Measurements from ENCODE around the gene RPS27A. TPM values are rescaled to one million over a fixed set of nuclear protein-coding genes. Genes with fewer than 3 reads are reported as not detected.
"Not testable (repeated sequence)": the region's sequence is repeated elsewhere in the genome, so short reads cannot be mapped to it uniquely, and the experiment has no call there.

RPS27A gene
- total and polyA plus RNA-seq, 8 donors, result 501 to 1,369 (median 622) TPM

GRCh38 chr2:55280851-55281546 is 48.5 kb downstream of the RPS27A start:
- peak overlapping the region in 1 of 4 donors; percentile 81 for H3K4me3 ChIP-seq
- intact Hi-C loops (cut with DNase I); DNase-seq; H3K27me3 ChIP-seq; H3K9me3 ChIP-seq; FAIRE-seq; H3K36me3 ChIP-seq: not testable (repeated sequence)
- H3K4me1 ChIP-seq, result peaks cover 0 to 13% (median 4%) of the 10 kb centered on the region in 3 donors
- H3K27ac ChIP-seq, result peak overlapping the region; percentile 92 to 99 (median 95)
- 59 to 74% methylated on average over 5 of the region's 5 CpGs for WGBS, 2 donors
- ATAC-seq, result peak; percentile 20 to 50 (median 42)

GRCh38 chr2:55282110-55282917 is 49.8 kb downstream of the RPS27A start:
- 1% methylated on average over 55 to 60 of the region's 60 CpGs for WGBS, 2 donors
- intact Hi-C loops (cut with DNase I), result no loop called here
- peak overlapping the region; percentile 92 to 99 (median 95) for H3K27ac ChIP-seq
- DNase-seq (peak; percentile 86 to 97 (median 90)), ATAC-seq (peak; percentile 94 to 97 (median 94)), FAIRE-seq (no peak)
- no peaks in the 10 kb centered on the region for H3K27me3 ChIP-seq
- H3K9me3 ChIP-seq, result no peaks in the 10 kb centered on the region
- no peaks in the 10 kb centered on the region for H3K36me3 ChIP-seq
- no peak for TF ChIP-seq CTCF (IDR thresholded peaks at IDR 0.05)
- peaks cover 0 to 13% (median 4%) of the 10 kb centered on the region in 3 donors for H3K4me1 ChIP-seq
- H3K4me3 ChIP-seq, result peak overlapping the region; percentile 64 to 86 (median 80)

DNA sequence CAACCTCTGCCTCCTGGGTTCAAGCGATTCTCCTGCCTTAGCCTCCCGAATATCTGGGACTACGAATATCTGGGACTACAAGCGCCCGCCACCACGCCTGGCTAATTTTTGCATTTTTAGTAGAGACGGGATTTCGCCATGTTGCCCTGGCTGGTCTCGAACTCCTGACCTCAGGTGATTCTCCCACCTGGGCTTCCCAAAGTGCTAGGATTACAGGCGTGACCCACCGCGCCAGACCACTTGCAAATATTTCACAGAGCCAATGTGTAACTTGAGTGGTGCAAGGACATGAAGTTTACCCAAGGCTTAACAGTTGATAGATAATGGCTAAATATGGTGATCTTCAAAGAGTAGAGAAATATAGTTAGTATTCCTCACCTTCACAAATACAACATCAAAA is 50.6 kb downstream of the RPS27A start:
- H3K4me3 ChIP-seq, result peak overlapping the region; percentile 64 to 86 (median 80)
- DNase-seq, result no peak
- no peaks in the 10 kb centered on the region for H3K9me3 ChIP-seq
- no peak for FAIRE-seq
- intact Hi-C loops (cut with DNase I), result no loop called here
- no peaks in the 10 kb centered on the region for H3K27me3 ChIP-seq
- TF ChIP-seq CTCF (IDR thresholded peaks at IDR 0.05), result no peak
- H3K36me3 ChIP-seq, result no peaks in the 10 kb centered on the region
- H3K27ac ChIP-seq, result peak overlapping the region in 1 of 4 donors; percentile 99
- no peak for ATAC-seq
- H3K4me1 ChIP-seq, result peaks cover 4 to 15% (median 5%) of the 10 kb centered on the region in 3 donors
- 59 to 80% methylated on average over 12 of the region's 12 CpGs for WGBS, 2 donors

Other genes starting within 250 kb of the RPS27A start
- 100 to 1,000 TPM in 1 of 6 donors, 10 to 100 TPM in 5; 38.3 to 105 (median 77.3) TPM for gene RTN4, start 182.2 kb upstream of the RPS27A start, total RNA-seq
- gene RTN4, start 182.2 kb upstream of the RPS27A start, polyA plus RNA-seq, result 10 to 100 TPM; 59.2 to 97.8 TPM
- gene CLHC1, start 395 bp upstream of the RPS27A start, total RNA-seq, result 1 to 10 TPM; 2.9 to 10.0 (median 6.0) TPM
- 10 to 100 TPM in 1 of 2 donors, 1 to 10 TPM in 1; 8.1 to 20.0 TPM for gene CLHC1, start 395 bp upstream of the RPS27A start, polyA plus RNA-seq
- gene MTIF2, start 36.5 kb downstream of the RPS27A start, total RNA-seq, result 10 to 100 TPM; 13.6 to 22.9 (median 16.7) TPM
- 10 to 100 TPM; 16.2 to 20.6 TPM for gene MTIF2, start 36.5 kb downstream of the RPS27A start, polyA plus RNA-seq
- 10 to 100 TPM; 12.7 to 30.1 (median 19.9) TPM for gene CCDC88A, start 187.2 kb downstream of the RPS27A start, total RNA-seq
- gene CCDC88A, start 187.2 kb downstream of the RPS27A start, polyA plus RNA-seq, result 10 to 100 TPM; 10.2 to 21.1 TPM

Measured in pancreas (tissue), 10 donors.